Uterus (tissue), 2 donors: ENCODE measurements around the gene GRIN2A.

ENCODE experiments used
- CTCF ChIP-seq, 4 experiments: fragments of 200-600 bp in 2 of 4; fragments of 450-650 bp in 2 of 4; sonication (generic) in 2 of 4; IDR thresholded peaks; one replicate each; pipeline ENCODE4 v1.5.1; 2016 to 2019; ENCODE audit warnings: antibody characterized with exemption in 4 of 4, mild to moderate bottlenecking in 2 of 4, moderate library complexity in 1 of 4
- POLR2A ChIP-seq, 2 donors: fragments of 450-650 bp; IDR thresholded peaks; one replicate each; pipeline ENCODE4 v1.6.1; 2016; ENCODE audit warnings: antibody characterized with exemption in 2 of 2, mild to moderate bottlenecking in 1 of 2, moderate library complexity in 1 of 2

GRCh38 chr16:10090816-10091215 lies 91.4 kb downstream of the GRIN2A start:
- TF ChIP-seq CTCF (IDR thresholded peaks at IDR 0.05) (no peak), POLR2A (IDR thresholded peaks at IDR 0.05) (no peak)
